Fibroblast of mammary gland (primary cell): ENCODE results near the gene SLC2A9.

Experiments used
- DNase-seq: peaks from one replicate; pipeline ENCODE4 v3.0.0-alpha.2; 2010; ENCODE audit warnings: low read depth
- H3K4me3 ChIP-seq: 2 replicates; pipeline ENCODE4 v1.5.1; 2011; ENCODE audit warnings: low read depth, mild to moderate bottlenecking, low read length, moderate library complexity; ENCODE audit not compliant: control insufficient read depth
- TF ChIP-seq, protein P1 (sequence below): conservative IDR thresholded peaks from 2 replicates; pipeline ENCODE4 v1.5.1; 2011; ENCODE audit warnings: low read depth, low read length, inconsistent platforms; ENCODE audit not compliant: control insufficient read depth, insufficient read depth

Gene SLC2A9

DNA sequence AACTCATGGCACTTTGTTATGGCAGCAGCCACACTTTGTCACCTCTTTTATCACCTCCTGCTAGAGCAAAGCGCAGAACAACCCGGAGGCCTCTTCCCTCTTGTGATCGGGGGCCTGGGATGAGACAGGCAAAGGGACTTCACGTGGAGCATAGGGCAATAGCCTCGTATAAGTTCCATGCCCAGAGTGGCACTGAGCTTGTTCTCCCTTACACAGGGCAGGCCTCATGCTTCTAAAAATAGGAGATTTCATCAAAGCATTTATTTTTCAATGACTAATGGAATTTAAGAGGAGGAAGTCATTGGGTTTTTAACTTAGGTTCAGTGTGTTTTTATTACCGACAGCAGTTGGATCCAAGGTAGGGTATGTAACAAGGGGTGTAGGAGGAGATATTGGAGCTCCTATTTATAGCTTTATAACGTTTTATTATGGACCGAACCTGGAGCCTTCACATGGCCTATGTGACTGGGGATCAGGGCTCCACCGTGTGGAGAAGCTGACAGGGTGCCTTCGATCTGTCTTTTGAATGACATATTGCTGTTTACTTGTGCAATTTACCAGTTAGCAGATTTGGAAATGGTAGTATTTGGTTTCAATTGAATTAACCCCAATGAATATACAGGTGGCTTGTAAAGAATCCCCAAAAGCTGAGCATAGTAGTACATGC, 93.8 kb downstream of the SLC2A9 start:
- no peak overlapping the region for H3K4me3 ChIP-seq
- DNase-seq: no peak
- TF ChIP-seq, protein P1, sequence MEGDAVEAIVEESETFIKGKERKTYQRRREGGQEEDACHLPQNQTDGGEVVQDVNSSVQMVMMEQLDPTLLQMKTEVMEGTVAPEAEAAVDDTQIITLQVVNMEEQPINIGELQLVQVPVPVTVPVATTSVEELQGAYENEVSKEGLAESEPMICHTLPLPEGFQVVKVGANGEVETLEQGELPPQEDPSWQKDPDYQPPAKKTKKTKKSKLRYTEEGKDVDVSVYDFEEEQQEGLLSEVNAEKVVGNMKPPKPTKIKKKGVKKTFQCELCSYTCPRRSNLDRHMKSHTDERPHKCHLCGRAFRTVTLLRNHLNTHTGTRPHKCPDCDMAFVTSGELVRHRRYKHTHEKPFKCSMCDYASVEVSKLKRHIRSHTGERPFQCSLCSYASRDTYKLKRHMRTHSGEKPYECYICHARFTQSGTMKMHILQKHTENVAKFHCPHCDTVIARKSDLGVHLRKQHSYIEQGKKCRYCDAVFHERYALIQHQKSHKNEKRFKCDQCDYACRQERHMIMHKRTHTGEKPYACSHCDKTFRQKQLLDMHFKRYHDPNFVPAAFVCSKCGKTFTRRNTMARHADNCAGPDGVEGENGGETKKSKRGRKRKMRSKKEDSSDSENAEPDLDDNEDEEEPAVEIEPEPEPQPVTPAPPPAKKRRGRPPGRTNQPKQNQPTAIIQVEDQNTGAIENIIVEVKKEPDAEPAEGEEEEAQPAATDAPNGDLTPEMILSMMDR: no peak

DNA sequence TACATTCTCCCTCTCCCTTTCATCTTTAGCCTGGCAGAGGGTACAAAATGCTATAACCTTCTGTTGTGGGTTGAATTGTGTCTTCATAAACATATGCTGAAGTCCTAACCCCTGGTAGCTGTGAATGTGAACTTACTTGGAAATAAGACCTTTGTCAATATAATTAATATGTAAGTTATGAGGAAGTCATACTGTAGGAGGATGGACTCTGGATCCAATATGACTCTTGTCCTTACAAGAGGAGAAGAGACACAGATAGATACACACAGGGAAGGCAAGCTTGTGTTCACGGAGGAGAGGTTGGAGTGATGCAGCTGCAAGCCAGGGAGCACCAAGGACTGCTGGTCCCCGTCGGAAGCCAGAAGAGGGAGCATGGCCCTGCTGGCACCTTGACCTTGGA, 94.7 kb downstream of the SLC2A9 start:
- TF ChIP-seq, protein P1: no peak
- no peak overlapping the region for H3K4me3 ChIP-seq
- DNase-seq: no peak

DNA sequence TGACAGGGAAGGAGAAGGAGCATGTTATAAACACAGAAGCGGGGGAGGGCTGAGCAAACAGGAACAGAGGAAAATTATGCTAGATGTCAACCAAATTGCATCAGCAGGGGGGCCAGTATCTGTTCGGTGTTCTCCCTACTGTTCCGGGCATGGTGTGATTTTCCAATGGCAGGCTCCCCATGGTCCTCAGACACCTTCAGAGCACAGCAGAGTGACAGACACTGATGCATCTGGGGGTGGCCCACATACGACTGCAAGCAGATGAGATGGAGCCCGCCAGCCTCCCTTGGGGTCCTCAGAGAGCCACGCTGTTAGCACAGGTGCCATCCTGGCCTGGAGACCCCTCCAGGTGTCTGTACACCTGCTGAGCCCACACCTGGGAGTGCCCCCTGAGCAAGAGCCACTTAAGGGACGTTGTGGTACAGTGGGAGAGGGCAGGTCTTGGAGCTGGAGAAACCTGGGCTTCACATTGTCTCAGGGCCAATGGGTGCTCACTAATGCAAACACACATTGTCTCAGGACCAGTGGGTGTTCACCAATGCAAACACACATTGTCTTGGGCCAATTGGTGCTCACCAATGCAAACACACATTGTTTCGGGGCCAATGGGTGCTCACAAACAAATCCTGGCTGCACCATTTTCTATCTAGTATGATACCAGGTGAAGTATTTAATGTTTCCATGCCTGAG, 95.4 kb downstream of the SLC2A9 start:
- no peak overlapping the region for H3K4me3 ChIP-seq
- no peak for DNase-seq
- TF ChIP-seq, protein P1: no peak

DNA sequence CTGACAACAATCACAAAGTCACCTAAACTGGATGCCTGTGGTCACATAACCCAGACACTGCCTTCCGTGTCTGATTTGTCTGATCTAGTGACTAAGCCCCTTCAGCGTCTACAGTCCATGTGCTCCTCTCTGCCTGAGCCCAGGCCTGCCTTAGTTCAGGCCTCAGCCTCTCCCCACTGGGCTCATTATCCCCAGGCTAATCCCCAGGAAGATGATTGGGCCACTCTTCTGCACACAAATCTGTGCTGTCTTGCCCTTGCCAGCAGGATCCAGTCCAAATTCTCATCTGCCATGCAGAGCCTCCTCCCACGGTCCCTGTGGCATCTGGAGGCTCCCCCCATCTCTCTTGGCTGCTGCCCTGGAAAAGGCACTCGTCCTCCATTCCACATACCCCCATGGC, 96.5 kb downstream of the SLC2A9 start:
- TF ChIP-seq, protein P1: no peak

DNA sequence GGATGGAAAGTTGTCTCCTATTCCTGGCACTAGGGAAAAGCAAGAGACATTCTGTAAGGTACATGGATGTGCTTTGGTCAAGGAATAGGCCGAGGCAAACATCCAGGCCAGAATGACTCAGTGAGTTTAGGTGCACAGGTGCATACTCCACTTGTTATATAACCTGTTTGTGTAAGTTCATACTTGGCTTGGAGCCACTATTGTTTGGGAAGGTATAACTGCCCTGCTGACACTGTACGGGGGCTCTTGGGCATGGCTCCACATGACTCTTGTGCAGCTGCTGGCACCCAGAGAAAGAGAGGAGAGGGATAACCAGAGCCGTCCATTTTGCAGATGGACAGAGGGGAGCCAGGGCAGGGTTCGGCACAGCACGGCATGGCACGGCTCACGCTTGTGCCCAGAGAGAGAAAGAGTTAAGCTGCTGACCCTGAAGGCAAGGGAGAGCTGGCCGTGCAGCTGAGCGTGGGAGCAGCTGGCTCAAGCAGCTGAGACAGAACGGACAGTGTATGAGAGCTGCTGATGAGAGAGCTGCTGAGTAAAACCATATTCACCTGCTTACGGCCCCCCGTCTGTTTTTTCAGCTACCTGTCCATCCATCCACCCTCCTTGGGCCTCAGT, 98.0 kb downstream of the SLC2A9 start:
- TF ChIP-seq, protein P1: no peak
- no peak for DNase-seq
- no peak overlapping the region for H3K4me3 ChIP-seq

More for the DNA sequence above, 96.5 kb downstream of the SLC2A9 start:
- DNase-seq: no peak
- no peak overlapping the region for H3K4me3 ChIP-seq

DNA sequence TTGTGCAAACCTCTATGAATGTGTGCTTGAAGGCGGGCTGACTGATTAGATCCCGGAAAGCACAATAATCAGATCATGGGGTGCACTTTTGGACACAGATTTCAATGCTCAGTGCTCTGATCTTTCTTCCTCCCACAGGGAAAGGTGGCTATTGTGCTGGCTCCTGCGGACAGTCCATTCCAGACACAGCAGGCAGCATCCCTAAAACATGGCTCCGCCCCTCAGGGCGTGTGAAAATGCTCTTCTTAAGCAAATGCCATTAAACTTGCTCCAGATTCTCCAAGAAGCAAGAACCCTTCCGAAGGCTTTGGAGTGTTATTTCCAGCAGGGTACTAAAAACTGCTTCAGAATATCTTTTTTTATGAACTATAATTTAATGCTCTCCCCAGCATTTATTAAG, 100.0 kb downstream of the SLC2A9 start:
- H3K4me3 ChIP-seq: no peak overlapping the region
- no peak for DNase-seq

More for the DNA sequence above, 100.0 kb downstream of the SLC2A9 start:
- TF ChIP-seq, protein P1: no peak
